HepG2 (cell line): ENCODE measurements around the gene MADCAM1. TPM values are rescaled to one million over a fixed set of nuclear protein-coding genes. Genes with fewer than 3 reads are reported as not detected.

Experiments
- MIER3 ChIP-seq: IDR thresholded peaks from 2 replicates; pipeline ENCODE4 v1.6.1; 2016; ENCODE audit warnings: missing compliant biosample characterization, borderline replicate concordance
- NR1H2 ChIP-seq: sonication (generic); formaldehyde crosslinking; IDR thresholded peaks from 2 replicates; pipeline ENCODE4 v1.8.1; 2022; ENCODE audit warnings: low read depth, missing genetic modification reagents, borderline replicate concordance
- ZFP36L1 ChIP-seq: sonication (generic); formaldehyde crosslinking; IDR thresholded peaks from 2 replicates; pipeline ENCODE4 v1.8.0; 2022; ENCODE audit warnings: mild to moderate bottlenecking, missing genetic modification reagents, moderate library complexity
- ZNF343 ChIP-seq: sonication (generic); formaldehyde crosslinking; IDR thresholded peaks from 2 replicates; pipeline ENCODE4 v1.4.0; 2020; ENCODE audit warnings: mild to moderate bottlenecking, missing genetic modification reagents
- ZNF431 ChIP-seq: sonication (generic); formaldehyde crosslinking; IDR thresholded peaks from 2 replicates; pipeline ENCODE4 v1.9.0; 2022; ENCODE audit warnings: missing genetic modification reagents, low read depth, mild to moderate bottlenecking, borderline replicate concordance
- ZNF616 ChIP-seq: sonication (generic); formaldehyde crosslinking; IDR thresholded peaks from 2 replicates; pipeline ENCODE4 v1.5.0; 2020; ENCODE audit warnings: low read depth, mild to moderate bottlenecking, missing genetic modification reagents
- ZNF629 ChIP-seq: sonication (generic); formaldehyde crosslinking; conservative IDR thresholded peaks from 2 replicates; pipeline ENCODE4 v1.5.0; 2020; ENCODE audit warnings: missing genetic modification reagents
- ZNF746 ChIP-seq: sonication (generic); formaldehyde crosslinking; IDR thresholded peaks from 2 replicates; pipeline ENCODE4 v1.8.0; 2022; ENCODE audit warnings: mild to moderate bottlenecking, missing genetic modification reagents
- ZNF772 ChIP-seq: sonication (generic); formaldehyde crosslinking; IDR thresholded peaks from 2 replicates; pipeline ENCODE4 v1.5.0; 2020; ENCODE audit warnings: mild to moderate bottlenecking, missing genetic modification reagents
- ZSCAN21 ChIP-seq: sonication (generic); formaldehyde crosslinking; IDR thresholded peaks from 2 replicates; pipeline ENCODE4 v1.8.0; 2022; ENCODE audit warnings: mild to moderate bottlenecking, missing genetic modification reagents, moderate library complexity, borderline replicate concordance
- ZZZ3 ChIP-seq: sonication (generic); formaldehyde crosslinking; IDR thresholded peaks from 2 replicates; pipeline ENCODE4 v1.4.0; 2020; ENCODE audit warnings: missing genetic modification reagents, mild to moderate bottlenecking, borderline replicate concordance
- polyA plus RNA-seq, 8 experiments: library from polyadenylated mRNA; depleted of rRNA in 3 of 8; stranded (reverse) in 7 of 8; unstranded in 1 of 8; fragments of >200 nt; fragmentation: Illumina TruSeq in 4 of 8; extraction: Trizol in 4 of 8; gene quantifications; 2 replicates each; pipeline versions ENCODE4 v1.2.1 to v1.2.3, GENCODE V29; 2011 to 2016; ENCODE audit warnings: low read depth in 4 of 8, missing spikeins in 1 of 8, mixed read lengths in 1 of 8; ENCODE audit not compliant: insufficient read depth in 1 of 8
- total RNA-seq, 5 experiments: library from RNA; depleted of rRNA; stranded (reverse); fragments of >200 nt; fragmentation: Illumina TruSeq; extraction: Trizol; gene quantifications; 2 replicates each; pipeline ENCODE4 v1.2.3, GENCODE V29; 2016; ENCODE audit warnings: low read depth in 1 of 5
- TF ChIP-seq, protein P1 (sequence below): sonication (generic); formaldehyde crosslinking; IDR thresholded peaks from 2 replicates; pipeline ENCODE4 v1.4.0; 2020; ENCODE audit warnings: missing genetic modification reagents
- TF ChIP-seq, protein P2 (sequence below): sonication (generic); formaldehyde crosslinking; conservative IDR thresholded peaks from 2 replicates; pipeline ENCODE4 v1.4.0; 2020; ENCODE audit warnings: mild to moderate bottlenecking, missing genetic modification reagents, moderate library complexity
- TF ChIP-seq, protein P3 (sequence below): sonication (generic); formaldehyde crosslinking; IDR thresholded peaks from 2 replicates; pipeline ENCODE4 v1.4.0; 2020; ENCODE audit warnings: missing genetic modification reagents, mild to moderate bottlenecking, borderline replicate concordance
- TF ChIP-seq, protein P4 (sequence below): sonication (generic); formaldehyde crosslinking; IDR thresholded peaks from 2 replicates; pipeline ENCODE4 v1.5.0; 2020; ENCODE audit warnings: missing genetic modification reagents, mild to moderate bottlenecking, borderline replicate concordance
- TF ChIP-seq, protein P5 (sequence below): sonication (generic); formaldehyde crosslinking; IDR thresholded peaks from 2 replicates; pipeline ENCODE4 v1.4.0; 2020; ENCODE audit warnings: missing genetic modification reagents

MADCAM1 gene
- total and polyA plus RNA-seq, 2 of the 13 experiments (the other 11 are each of a cell fraction or from before 2014, with no cell fraction given), result 0.29 to 0.33 TPM

DNA sequence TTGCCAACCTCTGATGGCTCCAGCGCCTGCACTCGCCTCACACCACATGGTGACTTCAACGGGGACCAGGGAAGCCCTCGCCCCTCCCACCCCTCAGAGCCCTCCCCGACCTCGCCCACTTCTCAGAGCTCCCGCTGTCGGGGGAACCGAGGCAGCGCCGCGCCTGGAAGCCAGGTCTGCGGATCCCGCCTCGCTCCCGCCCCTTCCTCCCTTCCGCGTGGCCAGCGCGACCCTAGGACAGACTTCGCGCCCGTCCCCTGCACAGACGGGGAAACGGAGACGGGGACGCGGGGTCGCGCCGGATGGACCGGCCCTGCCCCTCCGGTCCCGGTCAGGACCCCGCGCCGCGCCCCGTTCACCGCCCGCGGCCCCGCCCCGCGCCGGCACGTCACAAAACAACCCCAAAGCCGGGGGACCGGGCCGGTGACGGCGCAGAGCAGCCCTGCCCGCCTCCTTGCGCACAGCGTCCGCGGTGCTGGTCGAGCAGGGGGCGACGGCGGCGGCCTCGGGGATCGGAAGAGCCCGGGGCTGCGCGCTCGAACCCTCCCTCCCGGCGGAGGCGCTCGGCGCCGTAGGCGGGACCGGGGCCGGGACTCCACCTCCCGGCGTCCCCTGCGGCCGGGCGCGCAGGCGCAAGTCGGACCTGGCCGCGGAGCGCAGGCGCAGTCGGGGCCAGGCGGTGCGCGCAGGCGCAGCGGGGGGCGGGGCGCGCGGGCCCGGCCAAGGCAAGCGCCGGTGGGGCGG is 34.9 kb downstream of the MADCAM1 start (continued):
- TF ChIP-seq, protein P1, sequence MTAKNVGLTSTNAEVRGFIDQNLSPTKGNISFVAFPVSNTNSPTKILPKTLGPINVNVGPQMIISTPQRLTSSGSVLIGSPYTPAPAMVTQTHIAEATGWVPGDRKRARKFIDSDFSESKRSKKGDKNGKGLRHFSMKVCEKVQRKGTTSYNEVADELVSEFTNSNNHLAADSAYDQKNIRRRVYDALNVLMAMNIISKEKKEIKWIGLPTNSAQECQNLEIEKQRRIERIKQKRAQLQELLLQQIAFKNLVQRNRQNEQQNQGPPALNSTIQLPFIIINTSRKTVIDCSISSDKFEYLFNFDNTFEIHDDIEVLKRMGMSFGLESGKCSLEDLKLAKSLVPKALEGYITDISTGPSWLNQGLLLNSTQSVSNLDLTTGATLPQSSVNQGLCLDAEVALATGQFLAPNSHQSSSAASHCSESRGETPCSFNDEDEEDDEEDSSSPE (CRISPR knock-in tag), result 0 out of 2 replicates have a peak, but pooled peaks have one; percentile 33
- TF ChIP-seq ZSCAN21 (CRISPR knock-in tag) (peak; percentile 67; the same call in 1 of the 2 replicates), ZNF772 (CRISPR knock-in tag) (peak; percentile 62; the same call in 1 of the 2 replicates), ZFP36L1 (CRISPR knock-in tag) (peak; percentile 27; the same call in 1 of the 2 replicates), MIER3 (CRISPR knock-in tag) (0 out of 2 replicates have a peak, but pooled peaks have one; percentile 17), ZNF616 (0 out of 2 replicates have a peak, but pooled peaks have one; percentile 23), ZNF431 (CRISPR knock-in tag) (peak; percentile 27; the same call in 1 of the 2 replicates), NR1H2 (CRISPR knock-in tag) (0 out of 2 replicates have a peak, but pooled peaks have one; percentile 41), ZNF629 (CRISPR knock-in tag) (no peak), ZZZ3 (CRISPR knock-in tag) (peak; percentile 12; the same call in 1 of the 2 replicates), ZNF746 (peak; percentile 53), ZNF343 (CRISPR knock-in tag) (peak; percentile 88)
- TF ChIP-seq, protein P2, sequence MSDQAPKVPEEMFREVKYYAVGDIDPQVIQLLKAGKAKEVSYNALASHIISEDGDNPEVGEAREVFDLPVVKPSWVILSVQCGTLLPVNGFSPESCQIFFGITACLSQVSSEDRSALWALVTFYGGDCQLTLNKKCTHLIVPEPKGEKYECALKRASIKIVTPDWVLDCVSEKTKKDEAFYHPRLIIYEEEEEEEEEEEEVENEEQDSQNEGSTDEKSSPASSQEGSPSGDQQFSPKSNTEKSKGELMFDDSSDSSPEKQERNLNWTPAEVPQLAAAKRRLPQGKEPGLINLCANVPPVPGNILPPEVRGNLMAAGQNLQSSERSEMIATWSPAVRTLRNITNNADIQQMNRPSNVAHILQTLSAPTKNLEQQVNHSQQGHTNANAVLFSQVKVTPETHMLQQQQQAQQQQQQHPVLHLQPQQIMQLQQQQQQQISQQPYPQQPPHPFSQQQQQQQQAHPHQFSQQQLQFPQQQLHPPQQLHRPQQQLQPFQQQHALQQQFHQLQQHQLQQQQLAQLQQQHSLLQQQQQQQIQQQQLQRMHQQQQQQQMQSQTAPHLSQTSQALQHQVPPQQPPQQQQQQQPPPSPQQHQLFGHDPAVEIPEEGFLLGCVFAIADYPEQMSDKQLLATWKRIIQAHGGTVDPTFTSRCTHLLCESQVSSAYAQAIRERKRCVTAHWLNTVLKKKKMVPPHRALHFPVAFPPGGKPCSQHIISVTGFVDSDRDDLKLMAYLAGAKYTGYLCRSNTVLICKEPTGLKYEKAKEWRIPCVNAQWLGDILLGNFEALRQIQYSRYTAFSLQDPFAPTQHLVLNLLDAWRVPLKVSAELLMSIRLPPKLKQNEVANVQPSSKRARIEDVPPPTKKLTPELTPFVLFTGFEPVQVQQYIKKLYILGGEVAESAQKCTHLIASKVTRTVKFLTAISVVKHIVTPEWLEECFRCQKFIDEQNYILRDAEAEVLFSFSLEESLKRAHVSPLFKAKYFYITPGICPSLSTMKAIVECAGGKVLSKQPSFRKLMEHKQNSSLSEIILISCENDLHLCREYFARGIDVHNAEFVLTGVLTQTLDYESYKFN, result peak; percentile 53; the same call in 1 of the 2 replicates
- TF ChIP-seq, protein P3, sequence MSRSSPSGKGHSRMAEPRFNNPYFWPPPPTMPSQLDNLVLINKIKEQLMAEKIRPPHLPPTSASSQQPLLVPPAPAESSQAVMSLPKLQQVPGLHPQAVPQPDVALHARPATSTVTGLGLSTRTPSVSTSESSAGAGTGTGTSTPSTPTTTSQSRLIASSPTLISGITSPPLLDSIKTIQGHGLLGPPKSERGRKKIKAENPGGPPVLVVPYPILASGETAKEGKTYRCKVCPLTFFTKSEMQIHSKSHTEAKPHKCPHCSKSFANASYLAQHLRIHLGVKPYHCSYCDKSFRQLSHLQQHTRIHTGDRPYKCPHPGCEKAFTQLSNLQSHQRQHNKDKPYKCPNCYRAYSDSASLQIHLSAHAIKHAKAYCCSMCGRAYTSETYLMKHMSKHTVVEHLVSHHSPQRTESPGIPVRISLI, result peak; percentile 62
- TF ChIP-seq, protein P4, sequence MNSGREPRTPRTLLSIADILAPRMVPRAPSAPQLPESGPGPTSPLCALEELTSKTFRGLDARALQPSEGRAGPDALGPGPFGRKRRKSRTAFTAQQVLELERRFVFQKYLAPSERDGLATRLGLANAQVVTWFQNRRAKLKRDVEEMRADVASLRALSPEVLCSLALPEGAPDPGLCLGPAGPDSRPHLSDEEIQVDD (CRISPR knock-in tag), result peak; percentile 78; the same call in 1 of the 2 replicates
- TF ChIP-seq, protein P5, sequence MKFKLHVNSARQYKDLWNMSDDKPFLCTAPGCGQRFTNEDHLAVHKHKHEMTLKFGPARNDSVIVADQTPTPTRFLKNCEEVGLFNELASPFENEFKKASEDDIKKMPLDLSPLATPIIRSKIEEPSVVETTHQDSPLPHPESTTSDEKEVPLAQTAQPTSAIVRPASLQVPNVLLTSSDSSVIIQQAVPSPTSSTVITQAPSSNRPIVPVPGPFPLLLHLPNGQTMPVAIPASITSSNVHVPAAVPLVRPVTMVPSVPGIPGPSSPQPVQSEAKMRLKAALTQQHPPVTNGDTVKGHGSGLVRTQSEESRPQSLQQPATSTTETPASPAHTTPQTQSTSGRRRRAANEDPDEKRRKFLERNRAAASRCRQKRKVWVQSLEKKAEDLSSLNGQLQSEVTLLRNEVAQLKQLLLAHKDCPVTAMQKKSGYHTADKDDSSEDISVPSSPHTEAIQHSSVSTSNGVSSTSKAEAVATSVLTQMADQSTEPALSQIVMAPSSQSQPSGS (CRISPR knock-in tag), result 0 out of 2 replicates have a peak, but pooled peaks have one; percentile 39
